ENCODE data around the gene FKBP7. TPM values are rescaled to one million over a fixed set of nuclear protein-coding genes. Genes with fewer than 3 reads are reported as not detected.

The FKBP7 gene
- total and polyA plus RNA-seq, 2 of the 13 experiments (the other 11 are each of a cell fraction or from before 2014, with no cell fraction given), result 12.4 to 14.8 TPM

- TF ChIP-seq ZIK1 (CRISPR knock-in tag; IDR thresholded peaks at IDR 0.05; ENCODE audit: borderline replicate concordance, low read depth) (no peak), HIVEP1 (CRISPR knock-in tag; IDR thresholded peaks at IDR 0.05) (no peak), HHEX (CRISPR knock-in tag; IDR thresholded peaks at IDR 0.05) (no peak), ATF7 (IDR thresholded peaks at IDR 0.05) (no peak), ATF7 (CRISPR knock-in tag; IDR thresholded peaks at IDR 0.05) (no peak), HBP1 (CRISPR knock-in tag; IDR thresholded peaks at IDR 0.05; ENCODE audit: low read depth) (no peak; the same call in 1 of the 2 replicates), THAP11 (CRISPR knock-in tag; IDR thresholded peaks at IDR 0.05) (peak; percentile 62), GPBP1L1 (CRISPR knock-in tag; IDR thresholded peaks at IDR 0.05) (no peak), FOXK2 (IDR thresholded peaks at IDR 0.05) (peak; percentile 28; the same call in 1 of the 2 replicates), ZNF317 (CRISPR knock-in tag; IDR thresholded peaks at IDR 0.05) (no peak), ZNF552 (CRISPR knock-in tag; IDR thresholded peaks at IDR 0.05; ENCODE audit: borderline replicate concordance) (no peak), HINFP (CRISPR knock-in tag; IDR thresholded peaks at IDR 0.05; ENCODE audit: low read depth) (no peak; the same call in 1 of the 2 replicates), PPARG (CRISPR knock-in tag; conservative IDR thresholded peaks at IDR 0.05) (no peak; the same call in 1 of the 2 replicates), ZNF800 (CRISPR knock-in tag; IDR thresholded peaks at IDR 0.05) (no peak), CAMTA2 (CRISPR knock-in tag; IDR thresholded peaks at IDR 0.05; ENCODE audit: borderline replicate concordance) (no peak), SMARCE1 (IDR thresholded peaks at IDR 0.05; ENCODE audit: borderline replicate concordance) (no peak), ZBTB46 (CRISPR knock-in tag; IDR thresholded peaks at IDR 0.05; ENCODE audit: borderline replicate concordance) (no peak), ZNF501 (CRISPR knock-in tag; IDR thresholded peaks at IDR 0.05) (no peak; the same call in 1 of the 2 replicates), ZNF777 (CRISPR knock-in tag; IDR thresholded peaks at IDR 0.05) (no peak), ERF (CRISPR knock-in tag; IDR thresholded peaks at IDR 0.05) (peak; percentile 50; the same call in 1 of the 2 replicates), E2F2 (CRISPR knock-in tag; IDR thresholded peaks at IDR 0.05; ENCODE audit: borderline replicate concordance) (no peak), ZNF354B (CRISPR knock-in tag; IDR thresholded peaks at IDR 0.05) (no peak), ZNF672 (CRISPR knock-in tag; IDR thresholded peaks at IDR 0.05) (no peak)
Observed at GRCh38 chr2:178428396-178428806, 50.0 kb downstream of the FKBP7 start (continued).
